Measurements from ENCODE around the gene ABCC3. TPM values are rescaled to one million over a fixed set of nuclear protein-coding genes. Genes with fewer than 3 reads are reported as not detected.

The ABCC3 gene
- total RNA-seq, 1 donor from 2014 or later, result 0.67 TPM

DNA sequence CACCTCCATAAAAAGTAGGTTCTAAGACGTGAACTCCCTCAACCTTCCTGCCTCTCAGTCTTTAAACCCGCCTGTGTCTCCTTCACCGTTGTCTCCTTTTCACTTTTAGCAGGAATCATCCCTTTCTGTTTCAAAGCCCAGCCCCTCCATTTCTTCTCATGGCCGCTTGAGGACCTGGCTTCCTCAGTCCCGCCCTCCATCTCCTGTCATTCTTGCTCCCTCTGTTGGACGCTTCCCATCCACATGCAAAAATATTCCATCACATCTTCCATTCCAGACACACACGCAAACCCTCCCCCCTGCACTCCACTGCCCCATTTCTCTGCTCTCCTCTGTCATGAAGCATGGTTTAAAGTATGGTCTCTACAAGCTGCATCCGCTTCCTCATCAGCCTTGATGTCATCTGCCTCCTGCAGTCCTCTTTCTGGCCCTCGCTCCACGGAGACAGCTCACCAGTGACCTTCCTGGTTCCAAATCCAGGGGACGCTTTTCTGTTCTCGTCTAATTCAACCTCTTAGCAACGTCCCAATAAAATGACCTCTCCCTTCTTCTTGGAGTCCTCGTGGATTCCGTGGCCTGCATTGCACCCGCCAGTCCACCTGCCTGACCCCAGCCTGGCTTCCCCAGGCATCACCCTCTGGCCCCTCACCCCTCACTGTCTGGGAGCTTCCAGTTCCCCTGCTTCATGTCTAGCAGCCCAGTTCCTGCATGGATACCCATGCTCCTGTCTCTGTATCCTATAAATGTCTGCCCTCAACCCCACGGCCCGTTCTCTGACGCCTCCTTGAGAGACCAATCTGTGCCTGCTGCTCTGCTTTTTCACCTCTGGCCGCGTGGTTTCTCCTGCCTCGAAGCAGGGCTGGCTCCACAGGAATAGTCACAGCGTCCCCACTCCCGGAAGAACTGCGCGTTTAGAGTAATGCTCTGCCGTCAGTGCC lies 46.9 kb downstream of the ABCC3 start:
- peaks cover 2% of the 10 kb centered on the region for H3K27me3 Mint-ChIP-seq (ENCODE audit: unreplicated experiment)
- H3K4me3 Mint-ChIP-seq (ENCODE audit: unreplicated experiment), result no peak overlapping the region
- H3K4me1 Mint-ChIP-seq (ENCODE audit: unreplicated experiment), result peaks cover 6% of the 10 kb centered on the region
- H3K9me3 Mint-ChIP-seq (ENCODE audit: unreplicated experiment), result no peaks in the 10 kb centered on the region
- no peaks in the 10 kb centered on the region for H3K36me3 Mint-ChIP-seq (ENCODE audit: low read depth, unreplicated experiment)
- DNase-seq (ENCODE audit: low spot score), result peak; percentile 50
- H3K27ac Mint-ChIP-seq (ENCODE audit: unreplicated experiment), result no peak overlapping the region
- TF ChIP-seq, protein P1, sequence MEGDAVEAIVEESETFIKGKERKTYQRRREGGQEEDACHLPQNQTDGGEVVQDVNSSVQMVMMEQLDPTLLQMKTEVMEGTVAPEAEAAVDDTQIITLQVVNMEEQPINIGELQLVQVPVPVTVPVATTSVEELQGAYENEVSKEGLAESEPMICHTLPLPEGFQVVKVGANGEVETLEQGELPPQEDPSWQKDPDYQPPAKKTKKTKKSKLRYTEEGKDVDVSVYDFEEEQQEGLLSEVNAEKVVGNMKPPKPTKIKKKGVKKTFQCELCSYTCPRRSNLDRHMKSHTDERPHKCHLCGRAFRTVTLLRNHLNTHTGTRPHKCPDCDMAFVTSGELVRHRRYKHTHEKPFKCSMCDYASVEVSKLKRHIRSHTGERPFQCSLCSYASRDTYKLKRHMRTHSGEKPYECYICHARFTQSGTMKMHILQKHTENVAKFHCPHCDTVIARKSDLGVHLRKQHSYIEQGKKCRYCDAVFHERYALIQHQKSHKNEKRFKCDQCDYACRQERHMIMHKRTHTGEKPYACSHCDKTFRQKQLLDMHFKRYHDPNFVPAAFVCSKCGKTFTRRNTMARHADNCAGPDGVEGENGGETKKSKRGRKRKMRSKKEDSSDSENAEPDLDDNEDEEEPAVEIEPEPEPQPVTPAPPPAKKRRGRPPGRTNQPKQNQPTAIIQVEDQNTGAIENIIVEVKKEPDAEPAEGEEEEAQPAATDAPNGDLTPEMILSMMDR (IDR thresholded peaks at IDR 0.05; ENCODE audit: unreplicated experiment), result peak; percentile 30

DNA sequence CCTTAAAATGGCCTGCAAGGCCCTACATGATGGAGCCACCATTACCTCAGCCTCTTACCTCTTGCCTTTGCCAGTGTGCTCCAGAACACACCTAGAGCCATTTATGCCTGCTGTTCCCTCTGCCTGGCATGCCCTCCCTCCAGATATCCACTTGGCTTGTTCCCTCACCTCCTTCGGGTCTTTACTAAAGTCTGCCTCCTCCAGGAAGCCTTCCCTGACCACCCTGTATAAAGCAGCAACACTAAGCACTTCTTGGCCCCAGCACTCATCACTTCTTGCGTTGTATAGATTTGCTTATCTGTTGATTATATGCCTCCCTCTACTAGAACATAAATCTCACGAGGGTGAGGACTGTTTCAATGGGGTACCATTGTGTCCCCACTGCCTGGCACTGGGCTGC lies 47.8 kb downstream of the ABCC3 start:
- Mint-ChIP-seq H3K4me3 (ENCODE audit: unreplicated experiment) (no peak overlapping the region), H3K27ac (ENCODE audit: unreplicated experiment) (peak overlapping the region; percentile 2), H3K4me1 (ENCODE audit: unreplicated experiment) (peaks cover 6% of the 10 kb centered on the region), H3K27me3 (ENCODE audit: unreplicated experiment) (peaks cover 2% of the 10 kb centered on the region), H3K9me3 (ENCODE audit: unreplicated experiment) (no peaks in the 10 kb centered on the region), H3K36me3 (ENCODE audit: low read depth, unreplicated experiment) (no peaks in the 10 kb centered on the region)
- no peak for DNase-seq (ENCODE audit: low spot score)
- TF ChIP-seq, protein P1 (IDR thresholded peaks at IDR 0.05; ENCODE audit: unreplicated experiment), result no peak

DNA sequence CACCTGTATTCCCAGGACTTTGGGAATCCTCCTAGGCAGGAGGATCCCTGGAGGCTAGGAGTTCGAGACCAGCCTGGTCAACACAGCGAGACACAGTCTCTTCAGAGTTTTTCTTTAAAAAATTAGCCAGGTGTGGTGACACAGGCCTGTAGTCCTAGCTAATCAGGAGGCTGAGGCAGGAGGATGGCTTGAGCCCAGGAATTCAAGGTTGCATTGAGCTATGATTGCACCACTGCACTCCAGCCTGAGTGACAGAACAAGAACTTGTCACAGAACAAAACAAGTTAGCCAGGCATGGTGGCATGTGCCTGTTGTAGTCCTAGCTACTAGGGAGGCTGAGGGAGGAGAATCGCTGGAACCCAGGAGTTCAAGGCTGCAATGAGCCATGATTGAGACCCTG lies 48.3 kb downstream of the ABCC3 start:
- H3K36me3 Mint-ChIP-seq (ENCODE audit: low read depth, unreplicated experiment), result no peaks in the 10 kb centered on the region
- peaks cover 6% of the 10 kb centered on the region for H3K4me1 Mint-ChIP-seq (ENCODE audit: unreplicated experiment)
- no peak overlapping the region for H3K27ac Mint-ChIP-seq (ENCODE audit: unreplicated experiment)
- H3K9me3 Mint-ChIP-seq (ENCODE audit: unreplicated experiment), result no peaks in the 10 kb centered on the region
- H3K4me3 Mint-ChIP-seq (ENCODE audit: unreplicated experiment), result no peak overlapping the region
- peaks cover 4% of the 10 kb centered on the region for H3K27me3 Mint-ChIP-seq (ENCODE audit: unreplicated experiment)
- TF ChIP-seq, protein P1 (IDR thresholded peaks at IDR 0.05; ENCODE audit: unreplicated experiment), result no peak
- no peak for DNase-seq (ENCODE audit: low spot score)

DNA sequence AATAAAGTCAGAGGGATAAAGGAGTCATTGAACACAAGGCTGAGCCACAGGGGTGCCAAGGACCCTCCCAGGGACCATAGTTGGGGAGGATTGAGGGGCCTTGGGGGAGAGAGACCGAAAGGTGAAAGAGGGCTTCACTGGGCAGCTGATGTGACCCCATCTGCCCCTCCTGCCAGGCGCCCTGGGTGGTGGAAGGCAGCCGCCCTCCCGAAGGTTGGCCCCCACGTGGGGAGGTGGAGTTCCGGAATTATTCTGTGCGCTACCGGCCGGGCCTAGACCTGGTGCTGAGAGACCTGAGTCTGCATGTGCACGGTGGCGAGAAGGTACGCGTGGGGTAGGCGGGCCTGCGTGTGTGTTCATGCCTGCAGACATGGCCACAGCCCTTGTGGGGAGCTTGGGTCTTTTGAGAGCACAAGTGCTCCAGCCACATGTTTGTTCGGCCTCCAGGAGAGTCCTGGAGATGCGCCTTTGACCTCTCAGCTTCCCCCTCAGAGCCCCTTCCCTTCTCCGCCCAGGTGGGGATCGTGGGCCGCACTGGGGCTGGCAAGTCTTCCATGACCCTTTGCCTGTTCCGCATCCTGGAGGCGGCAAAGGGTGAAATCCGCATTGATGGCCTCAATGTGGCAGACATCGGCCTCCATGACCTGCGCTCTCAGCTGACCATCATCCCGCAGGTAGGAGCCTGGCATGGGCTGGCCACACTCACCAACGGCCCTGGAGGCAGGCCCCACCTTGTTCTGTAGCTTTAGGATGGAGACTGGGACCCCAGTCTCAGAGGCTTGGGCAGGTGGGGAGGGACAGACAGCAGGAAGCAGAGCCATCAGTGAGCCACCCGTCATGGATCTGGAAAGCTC lies 49.0 kb downstream of the ABCC3 start:
- TF ChIP-seq, protein P1 (IDR thresholded peaks at IDR 0.05; ENCODE audit: unreplicated experiment), result no peak
- Mint-ChIP-seq H3K27me3 (ENCODE audit: unreplicated experiment) (peaks cover 4% of the 10 kb centered on the region), H3K4me3 (ENCODE audit: unreplicated experiment) (no peak overlapping the region), H3K27ac (ENCODE audit: unreplicated experiment) (no peak overlapping the region), H3K9me3 (ENCODE audit: unreplicated experiment) (no peaks in the 10 kb centered on the region), H3K36me3 (ENCODE audit: low read depth, unreplicated experiment) (no peaks in the 10 kb centered on the region), H3K4me1 (ENCODE audit: unreplicated experiment) (peaks cover 6% of the 10 kb centered on the region)
- DNase-seq (ENCODE audit: low spot score), result no peak
